ENCODE results near the gene SMIM10. TPM values are rescaled to one million over a fixed set of nuclear protein-coding genes. Genes with fewer than 3 reads are reported as not detected.

SMIM10 gene
- total RNA-seq, 3 donors from 2014 or later, result 2.3 to 6.2 (median 4.5) TPM

DNA sequence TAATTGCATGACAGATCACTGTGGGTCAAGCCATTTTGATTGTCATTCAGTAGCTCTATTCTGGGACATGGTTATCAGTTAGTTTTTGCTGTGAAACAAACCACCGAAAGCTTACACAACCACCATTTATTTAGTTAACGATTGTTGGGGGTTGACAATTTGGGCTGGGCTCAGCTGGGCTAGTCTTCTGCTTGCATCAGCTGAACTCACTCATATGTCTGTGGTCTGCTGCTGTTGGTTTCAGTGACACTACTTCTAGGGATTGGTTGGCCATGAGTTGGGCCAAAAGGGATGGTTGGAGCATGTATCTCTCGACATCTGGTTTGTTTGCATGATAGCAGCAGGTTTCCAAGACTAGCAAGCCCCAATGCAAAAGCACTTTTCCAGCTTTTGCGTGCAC, 5.3 kb upstream of the SMIM10 start:
- Histone ChIP-seq H3K36me3 (no peaks in the 10 kb centered on the region), H3K27me3 (peaks cover 0 to 37% of the 10 kb centered on the region in 2 donors), H3K27ac (no peak overlapping the region), H3K4me3 (no peak overlapping the region), H3K9me3 (no peaks in the 10 kb centered on the region), H3K4me1 (no peaks in the 10 kb centered on the region)
- no peak for DNase-seq (ENCODE audit: low spot score in 2 of 2)
- TF ChIP-seq POLR2AphosphoS5 (IDR thresholded peaks at IDR 0.05) (no peak), CTCF (IDR thresholded peaks at IDR 0.05) (no peak), POLR2A (IDR thresholded peaks at IDR 0.05) (no peak)
- intact Hi-C loops (cut with DNase I; ENCODE audit: low total_unique reads), result no loop called here

DNA sequence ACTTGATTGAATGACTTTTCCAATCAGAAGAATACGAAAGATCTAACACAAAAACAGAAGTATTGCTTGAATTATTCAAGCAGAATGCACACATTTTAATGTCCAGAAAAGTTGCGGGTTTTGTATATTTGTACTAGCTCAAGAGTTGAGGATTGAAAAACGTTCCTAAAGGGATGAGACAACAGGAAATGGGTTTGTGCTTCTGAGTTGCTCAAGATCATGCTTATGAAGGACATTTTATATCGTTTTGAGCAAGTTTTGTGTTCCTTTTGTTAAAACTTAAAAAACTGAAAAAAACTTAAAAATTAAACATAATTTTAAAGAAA, 353 bp upstream of the SMIM10 start:
- intact Hi-C loops (cut with DNase I; ENCODE audit: low total_unique reads), result no loop called here
- H3K4me3 ChIP-seq, result peak overlapping the region; percentile 43 to 67 (median 51)
- H3K27ac ChIP-seq, result no peak overlapping the region

GRCh38 chrX:134997646-134998045, 6.9 kb downstream of the SMIM10 start:
- H3K27me3 ChIP-seq, result peaks cover 0 to 27% of the 10 kb centered on the region in 2 donors
- DNase-seq (ENCODE audit: low spot score in 2 of 2), result no peak
- TF ChIP-seq CTCF (IDR thresholded peaks at IDR 0.05), result no peak
- no peak for TF ChIP-seq POLR2AphosphoS5 (IDR thresholded peaks at IDR 0.05)
- no peak for TF ChIP-seq POLR2A (IDR thresholded peaks at IDR 0.05)
- no peaks in the 10 kb centered on the region for H3K36me3 ChIP-seq
- no peak overlapping the region for H3K4me3 ChIP-seq
- no peaks in the 10 kb centered on the region for H3K4me1 ChIP-seq
- intact Hi-C loops (cut with DNase I; ENCODE audit: low total_unique reads), result no loop called here
- no peaks in the 10 kb centered on the region for H3K9me3 ChIP-seq
- no peak overlapping the region for H3K27ac ChIP-seq

More for the DNA sequence above, 353 bp upstream of the SMIM10 start:
- H3K27me3 ChIP-seq, result peaks cover 0 to 28% of the 10 kb centered on the region in 2 donors
- no peak for TF ChIP-seq POLR2A (IDR thresholded peaks at IDR 0.05)
- no peak for TF ChIP-seq POLR2AphosphoS5 (IDR thresholded peaks at IDR 0.05)
- no peak for TF ChIP-seq CTCF (IDR thresholded peaks at IDR 0.05)
- H3K9me3 ChIP-seq, result no peaks in the 10 kb centered on the region
- H3K36me3 ChIP-seq, result no peaks in the 10 kb centered on the region
- H3K4me1 ChIP-seq, result no peaks in the 10 kb centered on the region
- DNase-seq (ENCODE audit: low spot score in 2 of 2), result no peak

DNA sequence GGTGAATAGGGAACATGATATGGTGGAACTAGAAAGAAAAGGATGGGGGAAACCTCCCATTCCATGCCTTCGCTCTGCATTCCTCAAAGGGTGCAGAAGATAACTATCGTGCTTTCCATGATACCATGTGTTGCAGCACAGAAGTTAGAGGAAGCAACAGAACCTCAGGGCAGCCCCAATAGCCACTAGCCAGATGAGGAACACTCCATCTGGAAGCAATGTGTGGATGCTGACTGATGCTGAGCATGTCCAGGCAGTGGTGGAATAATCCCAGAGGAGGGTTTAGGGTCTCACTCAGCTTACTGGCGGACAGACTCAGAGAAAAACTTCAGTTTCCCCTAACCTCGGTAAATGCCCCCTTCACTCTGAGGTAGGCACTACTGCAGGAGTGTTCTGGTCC, 7.5 kb downstream of the SMIM10 start:
- TF ChIP-seq POLR2A (IDR thresholded peaks at IDR 0.05) (no peak), CTCF (IDR thresholded peaks at IDR 0.05) (no peak), POLR2AphosphoS5 (IDR thresholded peaks at IDR 0.05) (no peak)
- H3K27ac ChIP-seq, result no peak overlapping the region
- H3K4me3 ChIP-seq, result no peak overlapping the region
- H3K27me3 ChIP-seq, result peaks cover 0 to 27% of the 10 kb centered on the region in 2 donors
- no peaks in the 10 kb centered on the region for H3K9me3 ChIP-seq
- DNase-seq (ENCODE audit: low spot score in 2 of 2), result no peak
- intact Hi-C loops (cut with DNase I; ENCODE audit: low total_unique reads), result no loop called here
- no peaks in the 10 kb centered on the region for H3K36me3 ChIP-seq
- H3K4me1 ChIP-seq, result no peaks in the 10 kb centered on the region

GRCh38 chrX:134999469-134999868, 8.7 kb downstream of the SMIM10 start:
- H3K27me3 ChIP-seq, result peaks cover 0 to 27% of the 10 kb centered on the region in 2 donors
- no peak overlapping the region for H3K27ac ChIP-seq
- H3K4me1 ChIP-seq, result no peaks in the 10 kb centered on the region
- intact Hi-C loops (cut with DNase I; ENCODE audit: low total_unique reads), result no loop called here
- H3K9me3 ChIP-seq, result no peaks in the 10 kb centered on the region
- TF ChIP-seq POLR2A (IDR thresholded peaks at IDR 0.05) (no peak), CTCF (IDR thresholded peaks at IDR 0.05) (peak in 1 of 3 donors; percentile 15)
- H3K36me3 ChIP-seq, result no peaks in the 10 kb centered on the region
- no peak overlapping the region for H3K4me3 ChIP-seq
- DNase-seq (ENCODE audit: low spot score in 2 of 2), result no peak

All from breast epithelium (tissue), 4 donors.